Neural progenitor cell (in vitro differentiated cells): ENCODE measurements around the gene GTF3C4. TPM values are rescaled to one million over a fixed set of nuclear protein-coding genes. Genes with fewer than 3 reads are reported as not detected.

ENCODE experiments used
- DNase-seq: peaks from one replicate; pipeline ENCODE4 v3.0.0-alpha.2; 2016; ENCODE audit warnings: low spot score
- H2AFZ ChIP-seq: fragments of 200-600 bp; sonication (generic); replicated peaks from 2 replicates; pipeline ENCODE4 v1.6.1; 2016; ENCODE audit warnings: antibody characterized with exemption
- H3F3A ChIP-seq: fragments of 200-600 bp; sonication (generic); 2 replicates; pipeline ENCODE4 v1.6.1; 2016; ENCODE audit warnings: antibody characterized with exemption, low read depth
- H3K27ac ChIP-seq: fragments of 200-600 bp; sonication (generic); 2 replicates; pipeline ENCODE4 v1.5.1; 2016; ENCODE audit warnings: mild to moderate bottlenecking
- H3K27me3 ChIP-seq: fragments of 200-600 bp; sonication (generic); 2 replicates; pipeline ENCODE4 v1.6.1; 2016; ENCODE audit warnings: mild to moderate bottlenecking, moderate library complexity
- H3K36me3 ChIP-seq: fragments of 200-600 bp; sonication (generic); 2 replicates; pipeline ENCODE4 v1.5.1; 2016
- H3K4me1 ChIP-seq: fragments of 200-600 bp; sonication (generic); 2 replicates; pipeline ENCODE4 v1.6.1; 2016; ENCODE audit warnings: mixed run types
- H3K4me2 ChIP-seq: fragments of 200-600 bp; sonication (generic); 2 replicates; pipeline ENCODE4 v1.6.1; 2016
- H3K4me3 ChIP-seq: fragments of 200-600 bp; sonication (generic); 2 replicates; pipeline ENCODE4 v1.5.1; 2016
- H3K79me2 ChIP-seq: fragments of 200-600 bp; sonication (generic); 2 replicates; pipeline ENCODE4 v1.6.1; 2016; ENCODE audit warnings: low read depth
- H3K9ac ChIP-seq: fragments of 200-600 bp; sonication (generic); 2 replicates; pipeline ENCODE4 v1.6.1; 2016
- H3K9me3 ChIP-seq: fragments of 200-600 bp; sonication (generic); 2 replicates; pipeline ENCODE4 v1.5.1; 2016; ENCODE audit warnings: low read depth
- H4K20me1 ChIP-seq: fragments of 200-600 bp; sonication (generic); 2 replicates; pipeline ENCODE4 v1.6.1; 2016; ENCODE audit warnings: low read depth
- H3K27ac Mint-ChIP-seq: 3 replicates; pipeline ENCODE4 v1.8.0; 2021; ENCODE audit warnings: mixed read lengths
- H3K27me3 Mint-ChIP-seq: 2 replicates; pipeline ENCODE4 v1.8.0; 2022; ENCODE audit warnings: low read depth, mild to moderate bottlenecking, inconsistent platforms, moderate library complexity, mixed read lengths; ENCODE audit not compliant: insufficient read depth
- H3K36me3 Mint-ChIP-seq: 3 replicates; pipeline ENCODE4 v1.8.0; 2021; ENCODE audit warnings: mixed read lengths
- H3K4me1 Mint-ChIP-seq: 3 replicates; pipeline ENCODE4 v1.8.0; 2021; ENCODE audit warnings: mixed read lengths
- H3K4me3 Mint-ChIP-seq: 3 replicates; pipeline ENCODE4 v1.8.0; 2021; ENCODE audit warnings: mild to moderate bottlenecking, moderate library complexity, mixed read lengths
- H3K9me3 Mint-ChIP-seq: 3 replicates; pipeline ENCODE4 v1.8.0; 2020; ENCODE audit warnings: mixed read lengths
- CTCF ChIP-seq: fragments of 200-600 bp; sonication (generic); IDR thresholded peaks from 2 replicates; pipeline ENCODE4 v1.5.1; 2017; ENCODE audit warnings: antibody characterized with exemption, mild to moderate bottlenecking
- EZH2 ChIP-seq: fragments of 200-600 bp; sonication (generic); IDR thresholded peaks from 2 replicates; pipeline ENCODE4 v1.6.1; 2017; ENCODE audit warnings: antibody characterized with exemption, mild to moderate bottlenecking, moderate library complexity
- EZH2phosphoT487 ChIP-seq: fragments of 200-600 bp; sonication (generic); IDR thresholded peaks from 2 replicates; pipeline ENCODE4 v1.6.1; 2017; ENCODE audit warnings: antibody characterized with exemption
- total RNA-seq: library from RNA; depleted of rRNA; stranded (reverse); fragments of >200 nt; gene quantifications from 2 replicates; pipeline ENCODE4 v1.2.3, GENCODE V29; 2015; ENCODE audit warnings: low replicate concordance

Gene GTF3C4
- total RNA-seq, 1 donor from 2014 or later: 31.4 TPM

GRCh38 chr9:132690696-132691095 is 20.4 kb downstream of the GTF3C4 start:
- H3K27ac ChIP-seq: no peak overlapping the region

DNA sequence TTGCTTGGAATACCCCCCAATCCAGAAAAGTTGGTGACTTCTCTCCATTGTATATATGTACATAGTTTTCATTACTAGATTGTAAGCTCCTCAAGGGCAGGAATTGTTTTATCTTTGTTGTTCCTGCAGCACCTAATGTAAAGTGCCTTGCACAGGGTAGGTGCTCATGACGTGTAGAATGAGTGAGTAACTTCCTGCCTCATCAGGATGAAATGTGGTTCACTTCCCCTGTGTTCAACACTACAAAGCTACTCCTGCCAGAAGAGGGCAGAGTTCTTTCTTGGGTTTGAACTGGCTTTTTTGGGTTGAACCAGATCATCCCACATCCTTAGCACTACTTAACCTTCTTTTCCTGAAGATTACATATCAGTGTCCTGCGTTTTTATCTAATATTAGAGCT is 23.9 kb downstream of the GTF3C4 start:
- peaks cover 31% of the 10 kb centered on the region for H3K9me3 Mint-ChIP-seq
- Histone ChIP-seq H3K4me3 (no peak overlapping the region), H4K20me1 (peaks cover 4% of the 10 kb centered on the region), H3F3A (peaks cover 11% of the 10 kb centered on the region), H3K79me2 (no peaks in the 10 kb centered on the region), H3K27ac (no peak overlapping the region), H3K27me3 (no peaks in the 10 kb centered on the region), H2AFZ (no peak overlapping the region), H3K36me3 (no peaks in the 10 kb centered on the region), H3K9ac (no peak overlapping the region), H3K4me2 (no peak overlapping the region), H3K9me3 (peaks cover 16% of the 10 kb centered on the region), H3K4me1 (no peaks in the 10 kb centered on the region)
- peak; percentile 30 for DNase-seq
- TF ChIP-seq CTCF: peak; percentile 48
- TF ChIP-seq EZH2phosphoT487: no peak
- H3K4me3 Mint-ChIP-seq: no peak overlapping the region
- H3K36me3 Mint-ChIP-seq: peaks cover 34% of the 10 kb centered on the region
- H3K27ac Mint-ChIP-seq: no peak overlapping the region
- no peaks in the 10 kb centered on the region for H3K4me1 Mint-ChIP-seq
- peaks cover 3% of the 10 kb centered on the region for H3K27me3 Mint-ChIP-seq

More at GRCh38 chr9:132690696-132691095, 20.4 kb downstream of the GTF3C4 start:
- Mint-ChIP-seq H3K4me1 (no peaks in the 10 kb centered on the region), H3K27me3 (peaks cover 3% of the 10 kb centered on the region), H3K9me3 (peaks cover 9% of the 10 kb centered on the region), H3K27ac (no peak overlapping the region), H3K36me3 (peaks cover 50% of the 10 kb centered on the region), H3K4me3 (no peak overlapping the region)
- H3K4me1 ChIP-seq: no peaks in the 10 kb centered on the region
- no peak for TF ChIP-seq EZH2
- no peak for TF ChIP-seq EZH2phosphoT487
- no peak for TF ChIP-seq CTCF
- no peaks in the 10 kb centered on the region for H3K27me3 ChIP-seq
- peaks cover 9% of the 10 kb centered on the region for H3K36me3 ChIP-seq
- DNase-seq: no peak
- H2AFZ ChIP-seq: no peak overlapping the region
- peaks cover 6% of the 10 kb centered on the region for H3F3A ChIP-seq
- H3K9ac ChIP-seq: no peak overlapping the region
- peaks cover 21% of the 10 kb centered on the region for H4K20me1 ChIP-seq
- H3K4me3 ChIP-seq: no peak overlapping the region
- no peaks in the 10 kb centered on the region for H3K9me3 ChIP-seq
- H3K79me2 ChIP-seq: peaks cover 3% of the 10 kb centered on the region
- no peak overlapping the region for H3K4me2 ChIP-seq

DNA sequence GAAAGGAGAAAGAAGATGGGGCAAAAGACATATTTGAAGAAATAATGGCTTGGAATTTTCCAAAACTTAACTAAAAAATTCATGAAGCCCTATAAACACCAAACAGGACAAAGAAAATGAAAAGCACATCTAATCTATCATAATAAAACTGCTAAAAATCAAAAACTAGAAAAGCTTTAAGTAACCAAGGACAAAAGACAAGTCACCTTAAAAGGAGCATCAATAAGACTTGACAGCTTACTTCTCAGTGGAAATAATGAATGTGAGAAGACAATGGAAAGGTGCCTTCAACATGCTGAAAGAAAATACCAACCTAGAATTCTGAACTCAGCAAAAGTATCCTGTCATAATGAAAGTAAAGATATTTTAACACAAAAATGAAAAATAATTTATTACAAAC is 27.0 kb downstream of the GTF3C4 start:
- Histone ChIP-seq H3K27ac (no peak overlapping the region), H4K20me1 (peaks cover 4% of the 10 kb centered on the region), H3K36me3 (no peaks in the 10 kb centered on the region), H3K9ac (no peak overlapping the region), H3K4me3 (no peak overlapping the region), H3K4me2 (no peak overlapping the region), H3K9me3 (peaks cover 16% of the 10 kb centered on the region), H3K27me3 (no peaks in the 10 kb centered on the region), H3F3A (peaks cover 11% of the 10 kb centered on the region), H2AFZ (no peak overlapping the region), H3K79me2 (no peaks in the 10 kb centered on the region), H3K4me1 (no peaks in the 10 kb centered on the region)
- H3K36me3 Mint-ChIP-seq: peaks cover 11% of the 10 kb centered on the region
- no peak for DNase-seq
- no peak overlapping the region for H3K4me3 Mint-ChIP-seq
- no peaks in the 10 kb centered on the region for H3K4me1 Mint-ChIP-seq
- peaks cover 2% of the 10 kb centered on the region for H3K27me3 Mint-ChIP-seq
- H3K27ac Mint-ChIP-seq: no peak overlapping the region
- H3K9me3 Mint-ChIP-seq: peaks cover 34% of the 10 kb centered on the region
- TF ChIP-seq EZH2: no peak

- Mint-ChIP-seq H3K27ac (no peak overlapping the region), H3K4me3 (no peak overlapping the region), H3K36me3 (peaks cover 3% of the 10 kb centered on the region), H3K9me3 (peaks cover 41% of the 10 kb centered on the region), H3K27me3 (peaks cover 3% of the 10 kb centered on the region), H3K4me1 (no peaks in the 10 kb centered on the region)
- no peaks in the 10 kb centered on the region for H3K79me2 ChIP-seq
- H3K27me3 ChIP-seq: no peaks in the 10 kb centered on the region
- peaks cover 5% of the 10 kb centered on the region for H3F3A ChIP-seq
- H3K27ac ChIP-seq: no peak overlapping the region
- TF ChIP-seq EZH2: no peak
- no peaks in the 10 kb centered on the region for H3K36me3 ChIP-seq
- H4K20me1 ChIP-seq: no peaks in the 10 kb centered on the region
- H3K4me3 ChIP-seq: no peak overlapping the region
- DNase-seq: no peak
- H3K4me1 ChIP-seq: no peaks in the 10 kb centered on the region
- no peak overlapping the region for H3K4me2 ChIP-seq
- H3K9ac ChIP-seq: no peak overlapping the region
- H3K9me3 ChIP-seq: peaks cover 16% of the 10 kb centered on the region
- H2AFZ ChIP-seq: no peak overlapping the region
Measured at GRCh38 chr9:132698989-132699388, 28.7 kb downstream of the GTF3C4 start.
